CD4-positive, alpha-beta T cell treated with Interleukin-21 for 1 hour (primary cell): ENCODE results near the gene EIF3M.
"Not testable (repeated sequence)": the region's sequence is repeated elsewhere in the genome, so short reads cannot be mapped to it uniquely, and the experiment has no call there.

Experiments used
- DNase-seq: peaks from one replicate; pipeline ENCODE4 v3.0.0-alpha.2; 2020

The EIF3M gene

DNA sequence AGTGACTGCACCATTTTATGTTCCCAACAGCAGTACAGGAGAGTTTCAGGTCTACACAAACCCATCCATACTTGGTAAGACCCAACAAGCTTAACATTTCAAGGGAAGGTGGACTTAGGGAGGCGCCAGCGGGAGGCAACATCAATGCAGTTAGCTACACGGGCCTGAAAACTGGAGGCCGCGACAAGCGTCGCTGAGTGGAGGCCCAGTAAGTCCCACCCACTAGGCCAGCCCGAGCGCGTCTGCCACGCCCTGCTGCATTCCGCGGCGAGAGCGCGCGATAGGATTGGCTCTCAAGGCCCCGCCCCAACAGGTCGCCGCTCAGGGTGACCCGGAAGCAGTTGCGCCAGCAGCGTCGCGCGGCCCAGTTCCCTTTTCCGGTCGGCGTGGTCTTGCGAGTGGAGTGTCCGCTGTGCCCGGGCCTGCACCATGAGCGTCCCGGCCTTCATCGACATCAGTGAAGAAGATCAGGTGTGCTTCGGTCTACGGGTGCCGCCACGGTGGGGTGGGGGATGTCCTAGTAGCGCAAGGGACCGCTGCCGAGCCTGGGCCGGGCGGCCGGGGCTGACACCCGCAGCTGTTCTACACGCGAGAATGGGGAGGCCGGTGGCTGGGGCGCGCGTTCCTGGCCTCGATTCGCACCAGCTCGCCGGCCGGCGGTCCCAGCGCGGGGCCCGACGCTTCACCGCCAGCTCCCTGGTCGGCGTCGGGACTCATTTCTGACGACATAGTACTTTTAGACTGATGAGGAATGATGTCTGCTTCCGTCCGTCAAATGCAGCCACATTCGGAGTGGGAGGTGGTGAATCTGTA lies at the start of gene EIF3M:
TSS of gene EIF3M (plus strand) at position 373 of the 813 bp plus-strand sequence. CDS start at position 430, 57 bp downstream.
- peak; percentile 96 for DNase-seq

DNA sequence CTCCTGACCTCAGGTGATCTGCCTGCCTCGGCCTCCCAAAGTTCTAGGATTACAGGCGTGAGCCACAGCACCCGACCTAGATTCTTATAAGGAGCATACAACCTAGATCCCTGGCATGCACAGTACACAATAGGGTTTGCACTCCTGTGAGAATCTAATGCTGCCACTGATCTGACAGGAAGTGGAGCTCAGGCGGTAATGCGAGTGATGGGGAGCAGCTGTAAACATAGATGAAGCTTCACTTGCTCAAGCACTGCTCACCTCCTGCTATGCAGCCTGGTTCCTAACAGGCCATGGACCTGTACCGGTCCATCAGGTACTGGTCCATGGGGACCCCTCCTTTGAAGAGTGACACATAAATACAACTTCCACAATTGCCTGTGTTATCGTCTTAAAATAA lies 44.8 kb upstream of the EIF3M start:
- DNase-seq: no peak

DNA sequence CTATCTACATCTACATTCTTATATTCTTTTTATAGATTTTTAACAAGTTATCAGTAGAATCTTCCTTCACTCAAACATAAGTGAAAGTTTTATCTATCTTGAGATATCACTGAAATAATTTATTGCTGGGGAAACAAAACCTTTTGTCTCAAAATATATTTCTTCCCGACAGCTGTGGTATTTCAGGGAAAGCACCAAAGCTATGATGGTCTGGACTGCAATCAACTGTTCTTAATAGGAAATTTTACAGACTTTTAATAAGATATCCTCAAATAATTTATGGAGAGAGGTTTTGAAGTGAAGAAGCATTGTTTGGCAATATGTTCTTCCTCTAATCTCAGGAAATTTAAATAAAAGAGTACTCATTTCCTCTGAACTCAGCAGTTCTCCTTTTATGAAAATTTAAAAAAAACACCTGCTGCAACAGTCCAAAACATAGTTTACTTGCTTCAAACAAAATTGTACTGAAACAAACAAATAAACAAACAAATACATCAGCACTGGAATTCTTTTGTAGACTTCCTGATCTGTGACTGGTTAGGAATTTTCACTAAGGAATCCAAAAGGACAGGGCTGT lies 33.9 kb upstream of the EIF3M start:
- no peak for DNase-seq

DNA sequence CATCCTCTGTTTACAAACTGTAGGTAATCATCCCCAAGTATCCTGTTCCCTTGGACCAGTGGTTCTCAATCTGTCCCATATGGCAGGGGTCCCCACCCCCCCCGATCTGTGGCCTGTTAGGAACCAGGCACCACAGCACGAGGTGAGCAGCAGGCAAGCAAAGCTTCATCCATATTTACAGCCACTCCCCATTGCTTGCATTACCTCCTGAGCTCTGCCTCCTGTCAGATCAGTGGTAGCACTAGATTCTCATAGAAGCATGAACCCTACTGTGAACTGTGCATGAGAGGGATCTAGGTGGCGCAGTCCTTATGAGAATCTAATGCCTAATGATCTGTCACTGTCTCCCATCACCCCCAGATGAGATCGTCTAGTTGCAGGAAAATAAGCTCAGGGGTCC lies 33.4 kb upstream of the EIF3M start:
- DNase-seq: no peak

DNA sequence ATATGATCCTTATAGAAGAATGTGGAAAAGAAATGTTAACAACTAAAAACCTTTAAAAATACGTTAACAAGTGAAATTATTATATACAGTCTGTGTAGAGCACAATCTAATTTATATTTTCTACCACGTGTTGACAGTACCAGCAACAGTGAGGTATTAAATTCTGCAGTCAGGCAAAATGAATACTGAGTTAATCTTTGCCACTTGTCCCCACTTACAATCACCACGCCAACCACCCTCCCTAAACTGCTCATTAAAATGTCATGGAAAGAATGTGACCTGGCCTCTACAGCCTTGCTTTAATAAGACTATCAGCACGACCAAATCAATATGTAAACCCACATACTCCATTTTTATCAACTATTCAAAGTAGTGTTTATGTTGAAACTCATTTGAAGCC lies 28.5 kb upstream of the EIF3M start:
- no peak for DNase-seq

DNA sequence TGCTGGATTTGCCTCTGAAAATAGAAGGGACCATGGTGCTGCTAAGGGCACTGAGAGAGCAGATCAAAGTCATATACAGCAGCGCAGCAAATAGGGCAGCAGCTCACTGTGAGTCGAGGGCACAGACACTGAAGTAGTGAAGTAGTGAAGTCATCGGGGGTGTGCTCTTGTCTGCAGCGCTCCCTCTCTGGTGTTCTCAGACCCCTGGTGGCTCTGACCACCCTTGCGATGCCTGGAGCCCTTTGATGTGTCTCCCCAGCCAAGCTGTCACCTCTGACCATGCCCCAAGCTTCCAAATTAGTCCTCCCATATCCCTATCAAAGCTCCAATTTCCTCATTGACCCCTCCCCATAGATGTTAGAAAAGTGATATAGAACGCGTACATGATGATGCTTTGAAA lies 27.7 kb upstream of the EIF3M start:
- DNase-seq: no peak

DNA sequence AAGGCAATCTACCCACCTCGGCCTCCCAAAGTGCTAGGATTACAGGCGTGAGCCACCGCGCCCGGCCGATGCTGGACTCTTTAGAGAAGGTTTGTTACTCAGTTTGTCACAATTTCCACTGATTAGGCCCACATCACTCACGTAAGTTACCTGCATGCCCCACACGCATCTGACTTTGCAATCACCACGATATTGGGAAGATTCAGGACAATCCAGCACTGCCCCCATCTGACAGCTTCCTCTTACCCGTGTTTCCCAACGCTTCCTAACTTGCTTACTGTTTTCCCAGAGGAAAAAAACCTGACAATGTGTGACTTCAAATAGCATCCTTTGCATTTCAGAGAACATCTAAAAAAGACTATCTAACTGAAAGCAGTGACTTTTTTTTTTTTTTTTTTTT lies 21.8 kb upstream of the EIF3M start:
- no peak for DNase-seq

DNA sequence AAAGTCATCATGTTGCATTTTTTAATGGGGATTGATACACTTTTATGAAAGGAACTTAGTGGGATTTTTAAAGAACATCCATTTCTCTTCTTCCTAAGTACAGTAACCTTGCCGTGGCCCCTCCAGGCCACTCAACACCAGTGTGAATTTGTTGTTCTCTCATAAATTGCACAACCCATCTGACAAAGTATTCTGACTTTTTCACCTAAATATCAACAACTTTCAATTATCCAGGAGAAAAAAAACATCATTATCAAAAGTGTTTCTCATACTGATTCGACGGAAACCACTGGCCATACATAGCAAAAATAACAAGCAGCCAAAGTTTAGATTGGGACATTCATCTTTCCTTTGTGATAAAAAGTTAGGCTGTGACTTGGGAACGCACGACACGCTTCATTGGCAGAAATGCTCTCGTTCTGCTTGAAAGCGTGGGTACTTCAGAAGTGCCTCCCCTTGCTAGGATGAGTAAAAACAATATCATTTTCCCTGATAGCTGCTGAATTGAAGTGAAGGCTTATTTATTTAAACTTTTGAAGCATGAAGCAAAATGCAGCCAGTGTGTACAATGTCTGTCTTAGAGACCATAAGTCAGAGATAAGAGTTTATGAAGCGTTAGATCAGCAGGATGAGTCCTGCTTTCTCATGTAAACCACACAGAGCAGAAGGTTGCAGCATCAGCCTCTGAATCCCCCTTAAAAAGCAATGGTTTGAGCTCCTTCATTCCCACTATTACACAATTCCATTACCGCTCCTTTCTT lies 20.6 kb upstream of the EIF3M start:
- no peak for DNase-seq

DNA sequence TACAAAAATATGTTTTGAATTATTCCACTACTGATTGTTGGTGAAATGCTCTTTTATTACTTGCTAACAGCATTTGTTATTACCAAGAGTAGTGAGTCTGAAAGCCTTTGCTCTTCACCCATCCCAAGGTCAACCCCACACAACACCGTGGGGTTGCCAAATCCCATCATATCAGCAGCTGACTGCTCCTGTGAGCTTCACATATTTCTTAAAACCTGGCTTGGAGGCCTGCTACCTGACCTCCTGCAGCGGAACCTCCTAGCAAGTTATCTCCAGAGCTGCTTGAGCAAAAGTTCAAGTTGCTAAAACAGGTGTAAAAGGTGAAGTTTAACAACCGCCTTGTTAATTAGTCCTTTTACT lies 20.1 kb upstream of the EIF3M start:
- DNase-seq: no peak

DNA sequence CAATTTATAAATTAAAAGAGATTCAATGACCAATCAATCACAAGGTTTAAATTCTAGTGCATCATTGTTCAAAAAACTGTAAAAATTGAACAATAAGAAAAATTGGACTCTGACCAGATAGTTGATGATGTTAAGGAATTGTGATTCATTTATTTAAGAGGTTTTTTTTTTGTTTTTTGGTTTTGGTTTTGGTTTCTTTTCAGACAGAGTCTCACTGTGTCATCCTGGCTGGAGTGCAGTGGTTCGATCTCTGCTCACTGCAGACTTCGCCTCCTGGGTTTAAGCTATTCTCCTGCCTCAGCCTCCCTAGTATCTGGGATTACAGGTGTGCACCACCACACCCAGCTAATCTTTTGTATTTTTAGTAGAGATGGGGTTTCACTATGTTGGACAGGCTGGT lies 17.1 kb upstream of the EIF3M start:
- DNase-seq: no peak

DNA sequence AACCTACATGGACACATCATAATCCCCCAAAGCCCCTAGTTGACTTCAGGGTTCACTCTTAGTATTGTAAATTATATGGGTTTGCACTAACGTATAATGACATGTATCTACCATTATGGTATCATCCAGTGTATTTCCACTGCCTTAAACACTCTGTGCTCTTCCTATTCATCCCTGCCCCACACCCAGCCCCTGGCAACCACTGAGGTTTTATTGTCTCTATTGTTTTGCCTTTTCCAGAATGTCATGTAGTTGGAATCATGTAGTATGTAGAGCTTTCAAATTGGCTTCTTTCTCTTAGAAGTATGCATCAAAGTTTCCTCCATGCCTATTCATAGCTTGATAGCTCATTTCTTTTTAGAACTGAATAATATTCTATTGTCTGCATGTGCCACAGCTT lies 16.5 kb upstream of the EIF3M start:
- no peak for DNase-seq

DNA sequence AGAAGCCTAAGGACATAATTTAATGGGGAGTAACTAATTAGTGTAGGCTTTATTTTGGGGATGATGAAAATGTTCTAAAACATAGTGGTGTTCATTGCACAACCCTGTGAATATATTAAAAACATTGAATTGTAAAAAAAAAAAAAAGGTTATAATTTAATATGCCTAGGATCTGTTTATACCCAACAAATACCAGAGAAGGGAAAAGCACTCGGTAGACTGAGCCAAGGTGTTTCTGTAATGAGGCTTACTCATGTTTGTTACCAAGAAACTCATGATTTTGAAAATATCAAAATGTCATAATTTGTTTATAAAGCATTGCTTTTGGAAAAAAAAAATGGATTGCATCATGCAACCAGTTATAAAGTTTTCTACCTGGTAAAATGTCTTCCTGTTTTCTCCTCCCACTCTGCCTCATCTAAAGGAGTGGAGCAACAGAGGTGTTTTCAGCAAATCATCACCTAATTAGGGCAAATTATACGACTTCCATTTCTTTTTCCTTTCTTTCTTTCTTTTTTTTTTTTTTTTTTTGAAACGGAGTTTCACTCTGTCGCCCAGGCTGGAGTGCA lies 14.2 kb upstream of the EIF3M start:
- DNase-seq: no peak

DNA sequence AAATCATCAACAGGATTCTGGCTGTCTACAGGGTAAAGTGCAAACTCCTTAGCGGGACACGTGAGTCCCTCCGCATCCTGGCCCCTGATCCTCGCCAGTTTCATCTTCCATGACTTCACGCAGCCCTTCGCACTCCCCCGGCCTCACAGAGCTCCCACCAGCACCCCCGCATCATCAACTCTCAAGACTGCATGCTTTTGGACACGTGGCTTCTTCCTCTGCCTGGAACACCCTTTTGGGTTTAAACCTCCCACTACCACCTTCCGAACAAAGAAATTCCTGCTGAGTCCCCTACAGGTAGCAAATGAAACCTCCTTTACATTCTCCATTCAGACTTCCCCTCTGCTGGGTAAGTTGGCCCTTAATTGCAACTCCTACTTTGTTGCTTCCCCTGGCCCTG lies 12.6 kb upstream of the EIF3M start:
- DNase-seq: no peak

DNA sequence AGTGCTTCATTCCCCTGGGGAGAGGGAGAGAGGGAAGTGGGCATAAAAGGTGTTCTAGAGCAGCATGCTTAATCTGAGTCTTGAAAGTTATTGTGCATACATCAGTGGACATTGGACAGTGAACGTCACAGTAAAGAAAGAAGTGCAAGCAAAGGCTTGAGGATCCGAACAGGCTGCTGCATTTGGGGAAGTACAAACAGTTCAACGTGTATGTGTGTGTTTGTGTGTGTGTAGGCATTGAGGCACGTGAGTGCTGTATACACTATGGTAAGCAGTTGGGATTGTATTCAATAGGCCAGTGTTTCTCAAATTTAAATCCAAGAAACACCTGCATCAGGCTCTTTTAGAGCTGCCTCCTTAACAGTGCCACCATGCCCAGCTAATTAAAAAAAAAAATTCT lies 10.4 kb upstream of the EIF3M start:
- no peak for DNase-seq

DNA sequence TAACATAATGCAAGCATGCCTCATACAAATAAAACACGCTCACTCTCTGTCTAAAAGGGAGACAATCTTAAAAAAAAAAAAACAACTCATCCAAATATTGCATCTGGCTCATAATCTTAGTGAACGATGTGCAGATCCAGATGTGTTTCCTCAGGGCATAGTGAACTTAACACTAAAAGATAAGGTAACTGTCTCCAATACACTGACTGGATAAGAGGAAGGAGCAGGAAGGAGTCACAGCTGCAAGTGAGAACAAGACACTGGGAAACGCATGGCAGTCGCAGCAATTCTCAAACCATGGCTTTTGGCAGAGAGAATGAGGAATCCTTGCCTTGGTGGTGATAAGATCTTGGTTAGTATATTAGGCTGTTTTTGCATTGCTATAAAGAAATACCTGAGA lies 9.2 kb upstream of the EIF3M start:
- no peak for DNase-seq

DNA sequence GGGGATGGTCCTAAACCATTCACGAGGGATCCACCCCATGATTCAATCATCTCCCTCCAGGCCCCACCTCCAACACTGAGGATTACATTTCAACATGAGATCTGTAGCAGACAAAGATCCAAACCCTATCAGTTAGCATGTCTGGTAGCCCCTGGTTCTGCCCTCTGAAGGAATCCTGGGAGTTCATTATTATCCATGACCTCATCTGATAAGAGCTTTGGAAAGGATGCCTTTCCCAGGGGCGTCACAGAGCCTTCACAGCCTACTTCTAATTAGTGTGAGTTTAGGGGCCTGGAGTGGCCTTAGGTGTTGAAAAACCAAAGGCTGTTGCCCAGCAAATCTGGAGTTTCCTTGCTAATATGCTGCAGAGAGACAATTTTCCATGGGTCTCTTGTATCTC lies 8.6 kb upstream of the EIF3M start:
- DNase-seq: no peak

DNA sequence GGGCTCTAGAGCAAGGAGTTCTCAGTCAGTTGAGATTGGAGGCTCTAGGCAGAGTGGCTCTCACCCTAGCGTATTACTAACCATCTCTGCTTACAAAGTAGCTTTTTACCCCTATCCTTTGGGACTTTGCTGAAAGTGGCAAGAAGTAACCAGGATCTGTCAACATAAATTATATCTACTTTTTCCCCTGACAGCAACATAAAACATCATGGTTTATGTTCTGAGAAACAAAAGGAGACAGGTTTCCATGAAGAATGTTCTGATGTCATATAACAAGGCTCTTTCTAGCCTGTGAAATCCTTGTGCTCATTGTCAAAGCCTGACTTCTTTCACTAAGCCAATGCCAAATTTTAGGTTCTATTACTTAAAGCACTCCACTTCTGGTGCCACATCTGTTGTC lies 7.2 kb upstream of the EIF3M start:
- no peak for DNase-seq

DNA sequence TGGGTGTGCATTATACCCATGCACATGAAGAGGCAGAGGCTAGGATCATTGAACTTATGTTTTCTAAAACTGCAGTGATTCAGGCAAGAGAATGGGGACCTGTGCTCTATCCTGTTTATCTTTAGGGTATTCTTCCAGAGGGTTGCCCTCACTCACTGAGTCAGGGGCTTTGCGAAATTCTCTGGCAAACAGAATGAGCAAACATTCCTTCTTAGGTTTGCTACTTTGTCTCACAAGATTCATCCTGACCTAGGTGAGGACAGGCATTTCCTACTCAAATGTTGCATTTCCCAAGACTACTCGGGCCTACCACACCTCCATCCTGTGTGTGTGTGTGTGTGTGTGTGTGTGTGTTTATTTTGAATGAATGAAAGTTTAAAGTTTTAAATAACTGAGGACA lies 2.7 kb upstream of the EIF3M start:
- DNase-seq: no peak

DNA sequence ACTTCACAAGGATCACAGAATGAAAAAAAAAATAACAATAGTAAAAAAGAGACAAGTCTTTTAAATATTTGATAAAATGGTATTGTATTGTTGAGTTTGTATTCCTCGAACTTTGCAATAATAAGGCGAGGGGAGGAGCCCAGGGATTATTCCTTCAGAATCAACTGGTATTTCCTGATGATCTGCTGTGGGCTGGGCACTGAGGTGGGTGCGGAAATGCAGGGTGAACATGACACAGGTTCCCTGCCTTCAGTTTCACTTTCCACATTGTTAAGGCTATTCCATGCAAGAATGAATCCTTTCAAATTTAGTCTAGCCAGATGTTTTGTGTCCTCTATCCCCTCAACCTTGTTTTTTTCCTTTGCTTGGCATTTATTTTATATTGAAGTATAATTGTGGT lies 2.1 kb upstream of the EIF3M start:
- no peak for DNase-seq

DNA sequence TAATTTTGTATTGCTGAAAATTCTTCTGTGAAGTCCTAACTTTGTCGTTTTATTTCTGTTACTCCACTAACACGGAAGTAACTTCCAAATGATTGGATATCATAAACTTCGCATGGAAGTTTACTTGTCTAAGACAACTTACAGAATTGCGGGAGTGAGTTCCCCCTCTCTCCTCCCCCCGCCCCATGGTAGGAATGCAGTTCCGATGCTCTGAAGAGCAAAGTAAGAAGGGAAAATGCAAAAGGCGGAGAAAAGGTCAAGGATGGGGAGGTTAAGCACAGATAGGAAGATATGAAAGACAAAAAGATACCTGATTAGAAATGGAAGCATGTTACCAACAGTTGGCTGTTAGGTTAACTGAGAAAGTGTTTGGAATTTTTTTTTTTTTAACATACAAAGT lies 1.3 kb downstream of the EIF3M start:
- no peak for DNase-seq

DNA sequence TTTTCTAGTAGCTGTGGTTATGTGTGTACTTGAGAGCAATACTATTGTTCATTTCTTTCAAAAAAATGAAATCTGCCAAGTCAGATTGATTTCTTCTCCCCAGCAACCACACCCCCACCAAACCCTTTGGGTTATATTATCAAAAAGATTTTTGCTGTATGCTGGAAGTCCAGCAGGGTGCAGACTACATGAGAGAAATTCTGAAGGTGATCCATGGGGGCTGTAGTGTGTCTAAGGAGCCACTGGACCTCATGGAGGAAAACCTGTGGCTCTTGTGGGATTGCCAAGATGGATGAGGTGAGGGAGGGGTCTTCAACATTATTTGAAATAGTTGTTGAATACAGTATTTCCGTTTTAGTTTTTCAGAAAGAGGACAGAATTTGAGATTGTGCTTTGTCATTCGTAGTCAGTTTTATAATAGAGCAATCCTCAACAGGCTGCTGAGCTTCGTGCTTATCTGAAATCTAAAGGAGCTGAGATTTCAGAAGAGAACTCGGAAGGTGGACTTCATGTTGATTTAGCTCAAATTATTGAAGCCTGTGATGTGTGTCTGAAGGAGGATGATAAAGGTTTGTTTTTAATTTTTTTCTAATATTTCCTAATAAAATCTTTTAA lies 3.1 kb downstream of the EIF3M start:
- DNase-seq: peak; percentile 16

DNA sequence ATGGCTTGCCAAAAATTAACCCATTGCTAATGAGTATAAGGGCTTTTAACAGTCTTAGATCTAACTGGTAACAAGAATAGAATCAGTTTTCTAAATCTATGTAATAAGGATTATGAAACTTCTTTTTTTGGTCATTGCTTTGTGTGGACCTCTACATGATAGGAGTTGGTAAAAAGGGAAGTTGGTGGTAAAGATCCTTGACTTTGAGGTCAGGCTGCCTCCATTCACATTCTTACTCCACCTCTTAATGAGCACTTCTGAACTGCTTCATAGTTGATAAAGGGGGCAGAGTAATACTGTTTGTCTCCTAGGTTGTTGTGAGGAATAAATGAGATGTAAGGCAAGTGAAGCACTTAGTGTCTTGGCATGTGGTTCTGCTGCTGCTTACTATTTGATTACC lies 10.6 kb downstream of the EIF3M start:
- no peak for DNase-seq

DNA sequence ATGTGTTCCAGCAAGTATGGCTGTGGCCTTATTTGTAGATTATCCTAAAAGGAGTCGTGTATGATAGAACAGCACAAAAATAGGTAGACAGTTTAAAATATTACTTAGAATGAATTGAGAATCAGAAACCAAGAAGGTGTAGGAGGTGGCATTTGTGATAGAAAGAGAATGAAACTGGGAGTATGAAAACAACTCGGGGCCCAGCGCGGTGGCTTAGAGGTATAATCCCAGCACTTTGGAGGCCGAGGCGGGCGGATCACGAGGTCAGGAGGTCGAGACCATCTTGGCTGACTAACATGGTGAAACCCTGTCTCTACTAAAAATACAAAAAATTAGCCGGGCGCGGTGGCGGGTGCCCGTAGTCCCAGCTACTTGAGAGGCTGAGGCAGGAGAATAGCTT lies 12.5 kb downstream of the EIF3M start:
- DNase-seq: not testable (repeated sequence)

DNA sequence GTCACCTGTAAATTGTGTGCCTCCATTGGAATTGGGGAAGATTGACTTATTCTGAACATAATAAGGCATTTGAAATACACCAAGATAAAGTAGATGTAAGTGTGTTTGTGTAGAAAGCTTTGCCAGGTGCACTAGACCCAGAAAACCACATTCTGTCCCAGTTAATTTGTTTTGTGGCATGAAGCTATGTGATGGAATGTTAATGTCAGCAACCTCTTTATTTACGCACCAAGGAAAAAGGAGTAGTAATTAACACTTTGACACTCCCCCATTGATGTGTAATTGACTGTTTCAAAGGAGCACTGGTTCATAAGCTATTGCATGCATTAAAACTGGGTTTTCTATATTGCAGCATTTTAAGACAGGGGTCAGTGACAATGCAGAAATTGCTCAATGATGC lies 14.3 kb downstream of the EIF3M start:
- DNase-seq: no peak
